SK-N-MC (cell line): ENCODE results near the gene NAT14.

Experiments used
- EZH2 ChIP-seq: fragments of 200-600 bp; sonication (generic); IDR thresholded peaks from one replicate; pipeline ENCODE4 v1.6.1; 2017; ENCODE audit warnings: antibody characterized with exemption
- FOXP2 ChIP-seq: optimal IDR thresholded peaks from 2 replicates; pipeline ENCODE3; 2011; ENCODE audit warnings: mild to moderate bottlenecking, moderate library complexity; ENCODE audit not compliant: insufficient read depth; ENCODE audit errors: extremely low read length, control extremely low read depth
- POLR2AphosphoS5 ChIP-seq: IDR thresholded peaks from 2 replicates; pipeline ENCODE4 v1.6.1; 2012; ENCODE audit warnings: mild to moderate bottlenecking, low read depth, low read length, borderline replicate concordance

DNA sequence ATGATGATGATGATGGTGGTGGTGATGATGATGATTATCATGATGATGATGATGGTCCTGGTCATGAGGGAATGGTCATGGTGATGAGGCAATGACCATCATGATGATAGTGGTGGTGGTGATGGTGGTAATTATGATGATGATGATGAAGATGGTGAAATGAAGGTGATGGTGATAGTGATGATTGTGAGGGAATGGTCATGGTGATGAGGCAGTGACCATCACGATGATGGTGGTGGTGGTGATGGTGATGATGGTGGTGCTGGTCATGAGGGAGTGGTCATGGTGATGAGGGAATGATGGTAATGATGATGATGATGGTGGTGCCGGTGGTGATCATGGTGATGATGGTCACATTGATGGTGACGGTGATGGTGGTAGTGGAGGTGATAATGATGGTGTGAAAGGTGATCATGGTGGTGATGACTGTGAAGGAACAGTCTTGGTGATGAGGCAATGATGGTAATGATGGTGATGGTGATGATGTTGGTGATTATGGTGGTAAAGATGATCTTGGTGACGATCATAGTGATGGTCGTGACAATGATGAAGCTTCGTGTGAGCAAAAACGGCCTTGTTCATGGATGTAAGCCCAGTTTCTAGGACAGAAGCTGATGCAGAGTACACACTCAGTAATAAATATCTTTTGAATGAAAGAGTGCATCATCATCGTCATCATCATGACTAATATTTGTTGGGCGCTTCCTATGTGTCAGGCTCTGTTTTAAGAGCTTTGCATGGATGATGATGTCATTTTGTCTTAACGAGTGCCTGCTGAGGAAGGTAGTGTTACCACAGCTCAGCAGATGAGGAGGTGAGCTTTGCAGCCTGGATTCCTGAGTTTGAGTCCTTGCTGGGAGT, 34.7 kb downstream of the NAT14 start:
- TF ChIP-seq POLR2AphosphoS5, result no peak
- no peak for TF ChIP-seq EZH2
- TF ChIP-seq FOXP2, result no peak
